Fibroblast of lung (primary cell): ENCODE results near the gene G3BP2. TPM values are rescaled to one million over a fixed set of nuclear protein-coding genes. Genes with fewer than 3 reads are reported as not detected.

ENCODE experiments used
- DNase-seq, 2 donors: peaks; one replicate each; pipeline versions ENCODE4 v3.0.0 to v3.0.0-alpha.2; 2010; ENCODE audit warnings: low read depth in 2 of 2
- H2AFZ ChIP-seq: 2 replicates; pipeline ENCODE4 v1.5.1; 2012; ENCODE audit warnings: low read length, control low read depth, inconsistent platforms
- H3K27ac ChIP-seq: 2 replicates; pipeline ENCODE4 v1.5.1; 2011; ENCODE audit warnings: low read length, control low read depth; ENCODE audit not compliant: insufficient read depth
- H3K27me3 ChIP-seq: 2 replicates; pipeline ENCODE4 v1.5.1; 2011; ENCODE audit warnings: mild to moderate bottlenecking, low read length; ENCODE audit not compliant: control insufficient read depth, insufficient read depth
- H3K36me3 ChIP-seq: 2 replicates; pipeline ENCODE4 v1.5.1; 2011; ENCODE audit warnings: low read length; ENCODE audit not compliant: control insufficient read depth, insufficient read depth
- H3K4me1 ChIP-seq: 2 replicates; pipeline ENCODE4 v1.5.1; 2011; ENCODE audit warnings: low read length; ENCODE audit not compliant: control insufficient read depth, insufficient read depth; ENCODE audit errors: extremely low read depth
- H3K4me2 ChIP-seq: 2 replicates; pipeline ENCODE4 v1.5.1; 2011; ENCODE audit warnings: low read length, control low read depth; ENCODE audit not compliant: insufficient read depth; ENCODE audit errors: extremely low read depth
- H3K4me3 ChIP-seq, 4 experiments: fragments of 200-600 bp in 1 of 4; sonication (generic) in 1 of 4; replicated peaks in 1 of 4; 2 replicates each; pipeline ENCODE4 v1.5.1; 2011 to 2016; ENCODE audit warnings: low read length in 4 of 4, low read depth in 3 of 4, mild to moderate bottlenecking in 3 of 4, control low read depth in 2 of 4, inconsistent platforms in 1 of 4, mixed read lengths in 1 of 4; ENCODE audit not compliant: insufficient read depth in 1 of 4; ENCODE audit errors: control extremely low read depth in 1 of 4
- H3K79me2 ChIP-seq: 2 replicates; pipeline ENCODE4 v1.5.1; 2012; ENCODE audit warnings: mild to moderate bottlenecking, low read length, inconsistent platforms; ENCODE audit not compliant: control insufficient read depth, insufficient read depth
- H3K9ac ChIP-seq: 2 replicates; pipeline ENCODE4 v1.5.1; 2011; ENCODE audit warnings: mild to moderate bottlenecking, low read length, control low read depth; ENCODE audit not compliant: insufficient read depth
- H3K9me3 ChIP-seq: 2 replicates; pipeline ENCODE4 v1.5.1; 2012; ENCODE audit warnings: low read depth, low read length; ENCODE audit not compliant: control insufficient read depth, insufficient read depth
- H4K20me1 ChIP-seq: 2 replicates; pipeline ENCODE4 v1.5.1; 2011; ENCODE audit warnings: low read length; ENCODE audit not compliant: control insufficient read depth, insufficient read depth; ENCODE audit errors: extremely low read depth
- EZH2 ChIP-seq: IDR thresholded peaks from 2 replicates; pipeline ENCODE4 v1.5.1; 2012; ENCODE audit warnings: low read length, control low read depth, mild to moderate bottlenecking; ENCODE audit errors: missing control alignments
- polyA plus RNA-seq, 2 donors: library from polyadenylated mRNA; depleted of rRNA in 1 of 2; stranded (reverse) in 1 of 2; unstranded in 1 of 2; fragments of >200 nt; gene quantifications; 2 replicates each; pipeline ENCODE4 v1.2.1, GENCODE V29; 2011 to 2012; ENCODE audit warnings: missing spikeins in 1 of 2
- total RNA-seq: library from RNA; depleted of rRNA; stranded (reverse); fragments of >200 nt; gene quantifications from 2 replicates; pipeline ENCODE4 v1.2.1, GENCODE V29; 2014
- TF ChIP-seq, protein P1 (sequence below), 2 donors: IDR thresholded peaks in 1 of 2; conservative IDR thresholded peaks in 1 of 2; 1 replicate in 1 of 2; 2 replicates in 1 of 2; pipeline ENCODE4 v1.5.1; 2011 to 2012; ENCODE audit warnings: low read length in 2 of 2, control low read depth in 1 of 2, inconsistent platforms in 1 of 2, low read depth in 1 of 2, mild to moderate bottlenecking in 1 of 2

G3BP2 gene
- total and polyA plus RNA-seq, 2 donors (not counting 1 experiment from before 2014, with no cell fraction given), result 143 TPM

DNA sequence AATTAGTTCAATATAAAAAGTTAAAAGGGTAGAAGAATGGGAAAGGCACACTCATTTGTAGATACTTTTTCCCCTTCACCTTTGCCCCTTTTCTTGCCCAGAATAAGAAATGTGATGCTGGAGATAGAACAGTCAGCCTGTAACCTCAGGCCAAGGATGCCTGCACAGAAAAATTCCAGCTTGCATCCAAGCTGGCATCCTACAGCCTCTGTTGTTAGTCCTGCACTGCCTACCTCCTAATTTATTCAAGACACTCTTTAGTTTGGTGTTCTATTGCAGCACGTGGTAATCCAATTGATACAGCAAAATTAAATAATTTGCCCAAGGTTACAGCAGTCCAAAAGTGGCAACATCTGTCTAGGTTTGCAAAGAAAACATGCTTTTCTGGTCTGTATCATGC lies 41.5 kb upstream of the G3BP2 start:
- H3K4me3 ChIP-seq, result peak overlapping the region in 1 of 4 experiments; percentile 36
- H4K20me1 ChIP-seq, result no peaks in the 10 kb centered on the region
- peak overlapping the region; percentile 82 for H3K4me2 ChIP-seq
- H3K4me1 ChIP-seq, result peaks cover 14% of the 10 kb centered on the region
- H2AFZ ChIP-seq, result no peak overlapping the region
- H3K36me3 ChIP-seq, result no peaks in the 10 kb centered on the region
- H3K9me3 ChIP-seq, result no peaks in the 10 kb centered on the region
- TF ChIP-seq EZH2, result no peak
- TF ChIP-seq, protein P1, sequence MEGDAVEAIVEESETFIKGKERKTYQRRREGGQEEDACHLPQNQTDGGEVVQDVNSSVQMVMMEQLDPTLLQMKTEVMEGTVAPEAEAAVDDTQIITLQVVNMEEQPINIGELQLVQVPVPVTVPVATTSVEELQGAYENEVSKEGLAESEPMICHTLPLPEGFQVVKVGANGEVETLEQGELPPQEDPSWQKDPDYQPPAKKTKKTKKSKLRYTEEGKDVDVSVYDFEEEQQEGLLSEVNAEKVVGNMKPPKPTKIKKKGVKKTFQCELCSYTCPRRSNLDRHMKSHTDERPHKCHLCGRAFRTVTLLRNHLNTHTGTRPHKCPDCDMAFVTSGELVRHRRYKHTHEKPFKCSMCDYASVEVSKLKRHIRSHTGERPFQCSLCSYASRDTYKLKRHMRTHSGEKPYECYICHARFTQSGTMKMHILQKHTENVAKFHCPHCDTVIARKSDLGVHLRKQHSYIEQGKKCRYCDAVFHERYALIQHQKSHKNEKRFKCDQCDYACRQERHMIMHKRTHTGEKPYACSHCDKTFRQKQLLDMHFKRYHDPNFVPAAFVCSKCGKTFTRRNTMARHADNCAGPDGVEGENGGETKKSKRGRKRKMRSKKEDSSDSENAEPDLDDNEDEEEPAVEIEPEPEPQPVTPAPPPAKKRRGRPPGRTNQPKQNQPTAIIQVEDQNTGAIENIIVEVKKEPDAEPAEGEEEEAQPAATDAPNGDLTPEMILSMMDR (conservative IDR thresholded peaks at IDR 0.05 in 1 of 2, IDR thresholded peaks at IDR 0.05 in 1 of 2; ENCODE audit: low read depth in 1 of 2, low read length in 2 of 2), result no peak
- no peak for DNase-seq
- H3K27me3 ChIP-seq, result no peaks in the 10 kb centered on the region
- H3K9ac ChIP-seq, result no peak overlapping the region
- H3K79me2 ChIP-seq, result no peaks in the 10 kb centered on the region
- peak overlapping the region; percentile 44 for H3K27ac ChIP-seq

DNA sequence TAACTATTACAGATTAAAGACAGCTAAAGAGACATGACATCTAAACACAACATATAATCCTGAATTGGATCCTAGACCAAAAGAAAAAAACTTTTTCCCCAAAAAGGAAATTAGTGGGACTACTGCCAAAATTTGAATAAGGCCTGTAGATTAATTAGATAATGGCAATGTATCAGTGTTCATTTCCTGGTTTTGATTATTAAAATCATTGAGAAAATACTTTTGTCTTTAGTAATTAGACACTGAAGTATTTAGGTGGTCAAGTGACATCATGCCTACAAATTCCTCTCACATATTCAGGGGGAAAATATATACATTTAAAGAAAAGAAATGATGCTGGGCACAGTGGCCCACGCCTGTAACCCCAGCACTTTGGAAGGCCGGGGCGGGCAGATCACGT lies 40.8 kb upstream of the G3BP2 start:
- Histone ChIP-seq H3K27ac (no peak overlapping the region), H4K20me1 (no peaks in the 10 kb centered on the region), H3K27me3 (no peaks in the 10 kb centered on the region), H3K4me2 (no peak overlapping the region), H3K4me1 (peaks cover 14% of the 10 kb centered on the region), H3K4me3 (no peak overlapping the region), H3K9me3 (no peaks in the 10 kb centered on the region), H3K36me3 (no peaks in the 10 kb centered on the region), H2AFZ (no peak overlapping the region), H3K79me2 (no peaks in the 10 kb centered on the region), H3K9ac (no peak overlapping the region)
- peak in 1 of 2 donors; percentile 18 for DNase-seq
- no peak for TF ChIP-seq EZH2
- TF ChIP-seq, protein P1 (conservative IDR thresholded peaks at IDR 0.05 in 1 of 2, IDR thresholded peaks at IDR 0.05 in 1 of 2; ENCODE audit: low read depth in 1 of 2, low read length in 2 of 2), result no peak

DNA sequence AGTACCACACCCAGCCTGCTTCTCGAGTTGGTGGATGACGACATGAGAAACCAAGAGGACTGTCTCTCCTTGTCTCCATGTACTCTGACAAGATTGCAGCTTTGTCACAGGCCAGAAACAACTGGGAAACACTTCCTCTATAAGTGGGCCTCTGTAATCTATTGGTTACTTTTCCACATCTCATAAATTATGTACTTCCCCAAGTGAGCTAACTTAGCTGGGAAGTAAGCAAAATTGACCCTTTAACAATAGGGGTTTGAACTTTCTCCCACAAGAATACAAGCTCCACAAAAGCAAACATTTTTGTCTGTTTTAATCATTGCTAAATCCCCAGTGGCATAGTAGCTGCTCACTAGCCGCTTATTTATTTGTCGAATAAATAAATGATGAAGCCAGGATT lies 37.0 kb upstream of the G3BP2 start:
- Histone ChIP-seq H3K27ac (no peak overlapping the region), H3K4me2 (no peak overlapping the region), H3K9ac (no peak overlapping the region), H2AFZ (no peak overlapping the region), H4K20me1 (no peaks in the 10 kb centered on the region), H3K27me3 (no peaks in the 10 kb centered on the region), H3K36me3 (peaks cover under 1% of the 10 kb centered on the region), H3K4me3 (no peak overlapping the region), H3K79me2 (no peaks in the 10 kb centered on the region), H3K4me1 (peaks cover 7% of the 10 kb centered on the region), H3K9me3 (no peaks in the 10 kb centered on the region)
- DNase-seq, result peak in 1 of 2 donors; percentile 53
- TF ChIP-seq EZH2, result no peak
- TF ChIP-seq, protein P1 (conservative IDR thresholded peaks at IDR 0.05 in 1 of 2, IDR thresholded peaks at IDR 0.05 in 1 of 2; ENCODE audit: low read depth in 1 of 2, low read length in 2 of 2), result no peak
